GM18502 (cell line): ENCODE results near the gene CFAP206.
A peak's percentile ranks its signal among the peaks of the same experiment; 100 is the strongest.

Experiments
- ATAC-seq: cut with Tn5 transposase; IDR thresholded peaks from one replicate; pipeline ENCODE4 v1.9.1; 2021; ENCODE audit warnings: mild to moderate bottlenecking; ENCODE audit not compliant: unreplicated experiment, poor library complexity

The CFAP206 gene, protein sequence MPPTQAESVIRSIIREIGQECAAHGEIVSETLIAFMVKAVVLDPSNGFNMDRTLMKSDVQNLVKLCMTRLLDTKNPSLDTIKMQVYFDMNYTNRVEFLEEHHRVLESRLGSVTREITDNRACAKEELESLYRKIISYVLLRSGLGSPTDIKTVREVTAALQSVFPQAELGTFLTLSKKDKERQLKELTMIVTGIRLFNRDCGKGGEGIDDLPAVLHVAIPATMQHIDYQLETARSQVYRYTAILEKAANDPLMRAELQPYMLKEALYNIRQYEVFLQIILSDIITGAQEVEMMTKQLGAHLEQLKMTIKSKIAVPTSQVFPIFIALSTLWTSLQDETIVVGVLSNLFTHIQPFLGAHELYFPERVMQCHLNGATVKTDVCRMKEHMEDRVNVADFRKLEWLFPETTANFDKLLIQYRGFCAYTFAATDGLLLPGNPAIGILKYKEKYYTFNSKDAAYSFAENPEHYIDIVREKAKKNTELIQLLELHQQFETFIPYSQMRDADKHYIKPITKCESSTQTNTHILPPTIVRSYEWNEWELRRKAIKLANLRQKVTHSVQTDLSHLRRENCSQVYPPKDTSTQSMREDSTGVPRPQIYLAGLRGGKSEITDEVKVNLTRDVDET

DNA sequence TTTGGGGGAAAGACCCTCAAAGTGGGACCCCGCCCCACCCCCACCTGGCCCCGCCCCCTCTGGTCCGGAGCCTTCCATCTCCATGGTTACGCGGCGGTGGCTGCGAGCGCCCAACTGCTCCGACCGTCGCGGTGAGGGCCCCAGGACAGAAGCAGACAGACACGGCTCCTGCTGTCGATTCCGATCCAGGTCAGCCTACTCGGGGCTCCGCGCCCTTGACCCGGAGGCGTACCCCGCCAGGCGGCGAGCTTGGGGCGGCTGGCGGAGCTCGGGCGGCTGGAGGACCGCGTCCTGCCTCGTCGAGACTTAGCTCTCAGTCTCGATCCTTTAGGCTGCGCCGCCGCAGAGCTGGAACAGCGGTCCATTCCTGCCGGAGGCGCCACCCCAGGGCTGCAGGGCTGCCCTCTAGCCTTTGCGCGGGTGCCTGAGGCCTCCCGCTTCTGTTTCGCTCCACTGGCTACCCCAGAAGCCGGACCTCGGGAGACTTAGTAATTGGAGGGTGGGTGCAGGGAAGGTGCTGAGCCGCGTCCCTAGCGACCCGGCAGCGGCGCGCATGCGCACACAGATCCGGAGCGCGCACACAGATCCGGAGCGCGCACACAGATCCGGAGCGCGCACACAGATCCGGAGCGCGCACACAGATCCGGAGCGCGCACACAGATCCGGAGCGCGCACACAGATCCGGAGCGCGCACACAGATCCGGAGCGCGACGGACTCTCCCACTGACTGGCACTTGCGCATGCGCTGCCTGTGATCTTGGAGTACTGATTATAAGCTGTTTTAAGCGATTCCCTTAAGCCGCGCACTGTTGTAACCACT, at the start of gene CFAP206:
TSS of gene CFAP206 (plus strand) at position 72 of the 820 bp plus-strand sequence. CDS start 1,868 bp downstream, outside the sequence.
- ATAC-seq, result peak; percentile 88

DNA sequence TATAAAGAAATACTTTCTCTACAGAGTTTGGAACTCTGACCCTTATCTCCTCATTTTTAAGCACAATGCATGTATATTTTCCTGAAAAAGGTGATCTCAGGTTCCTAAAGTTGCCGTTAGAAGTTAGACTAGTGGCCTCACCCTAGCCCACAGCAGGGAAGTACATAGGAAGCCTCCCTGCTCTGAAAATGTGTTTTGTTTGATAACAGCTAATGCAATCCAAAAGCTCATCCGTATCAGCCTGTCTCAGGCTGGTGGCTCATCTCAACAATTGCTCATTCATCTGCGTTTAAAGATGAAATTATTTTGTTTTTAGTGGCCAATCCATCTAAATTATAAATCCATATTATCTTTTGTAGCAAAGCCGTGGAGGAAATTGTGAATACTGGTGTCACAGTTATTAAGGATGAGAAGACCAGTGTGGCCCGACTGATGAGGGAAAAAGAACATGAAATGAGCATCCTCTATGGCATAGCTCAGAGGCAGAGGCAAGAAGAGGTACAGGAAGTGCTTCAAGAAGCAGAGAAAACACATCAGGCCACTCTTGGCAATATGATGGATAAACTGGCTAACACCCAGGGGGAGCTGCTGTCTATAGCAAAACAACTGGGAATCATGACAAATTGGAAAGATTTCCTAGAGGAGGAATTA, 43.0 kb upstream of the CFAP206 start:
- ATAC-seq, result no peak

- no peak for ATAC-seq
Measured at GRCh38 chr6:87366072-87366827, 41.5 kb upstream of the CFAP206 start.

GRCh38 chr6:87366899-87367298, 40.9 kb upstream of the CFAP206 start:
- ATAC-seq, result no peak

GRCh38 chr6:87373377-87373776, 34.4 kb upstream of the CFAP206 start:
- ATAC-seq, result no peak

GRCh38 chr6:87375315-87375714, 32.5 kb upstream of the CFAP206 start:
- no peak for ATAC-seq

DNA sequence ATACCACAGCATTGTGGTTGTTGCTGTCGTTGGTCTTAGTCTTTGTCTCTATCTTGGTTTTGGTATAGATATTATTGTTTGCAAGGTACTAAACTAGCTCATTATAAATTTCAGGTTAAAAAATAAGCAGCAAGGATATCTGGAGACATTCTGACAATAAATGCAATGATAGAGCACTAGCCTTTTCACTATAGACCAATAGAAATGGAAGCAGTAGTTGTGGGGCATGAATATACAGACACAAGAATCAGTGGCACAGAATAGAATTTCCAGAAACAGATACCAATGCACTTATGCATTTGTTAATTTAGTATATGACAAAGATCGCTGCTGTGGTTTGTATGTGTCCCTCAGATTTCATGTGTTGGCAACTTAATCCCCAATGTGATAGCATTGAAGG, 31.1 kb upstream of the CFAP206 start:
- no peak for ATAC-seq

DNA sequence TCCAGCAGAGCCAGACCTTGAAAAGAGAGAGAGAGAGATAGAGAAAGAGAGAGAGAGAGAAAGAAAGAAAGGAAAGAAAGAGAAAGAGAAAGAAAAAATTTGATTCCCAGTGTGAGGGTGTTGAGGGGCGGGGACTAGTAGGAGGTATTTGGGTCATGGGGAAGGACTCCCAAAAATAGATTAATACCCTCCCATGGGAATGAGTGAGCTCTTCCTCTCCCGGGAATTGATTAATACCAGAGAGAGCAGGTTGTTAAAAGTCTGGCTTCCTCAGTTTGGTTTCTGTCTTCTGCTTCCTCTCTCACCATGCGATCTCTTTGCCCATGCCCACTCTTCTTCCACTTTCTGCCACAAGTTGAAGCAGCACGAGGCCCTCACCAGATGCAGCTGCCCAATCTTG, 28.8 kb upstream of the CFAP206 start:
- no peak for ATAC-seq

DNA sequence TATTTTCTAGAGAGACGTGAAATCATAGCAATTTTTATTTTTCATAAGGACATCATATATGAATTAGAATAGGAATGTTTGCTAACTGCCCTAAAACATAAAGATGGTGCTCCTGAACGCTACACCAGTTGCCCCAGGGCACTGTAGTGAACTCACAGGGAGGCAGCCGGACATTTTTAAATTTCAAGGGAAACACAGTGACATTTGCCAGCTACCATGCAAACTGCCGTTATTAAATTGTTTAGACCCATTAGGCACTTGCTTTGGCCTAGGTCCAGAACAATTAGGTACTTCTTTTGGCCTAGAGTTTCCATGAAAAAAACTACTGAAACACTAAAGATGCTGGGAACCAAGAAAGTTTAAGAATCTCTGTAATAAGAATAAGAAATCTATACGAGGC, 24.9 kb upstream of the CFAP206 start:
- no peak for ATAC-seq

DNA sequence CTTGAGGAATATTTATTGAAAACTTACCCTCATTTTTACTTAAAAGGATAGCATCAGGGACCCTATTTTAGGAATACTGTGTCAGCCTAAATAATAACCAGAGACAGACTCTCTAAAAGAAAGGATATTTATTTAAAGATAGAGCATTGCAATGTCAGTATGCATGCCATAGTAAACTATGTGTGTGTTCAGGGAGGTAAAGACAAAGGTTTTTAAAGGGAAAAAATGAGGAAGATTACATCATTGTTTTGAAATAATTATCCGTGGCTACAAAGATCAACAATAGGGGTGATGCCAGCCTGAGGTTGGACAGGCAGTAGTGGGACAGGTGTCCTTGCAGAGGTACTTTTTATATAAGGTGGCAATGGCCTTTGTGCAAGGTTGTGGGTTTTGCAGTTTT, 23.7 kb upstream of the CFAP206 start:
- ATAC-seq, result no peak

DNA sequence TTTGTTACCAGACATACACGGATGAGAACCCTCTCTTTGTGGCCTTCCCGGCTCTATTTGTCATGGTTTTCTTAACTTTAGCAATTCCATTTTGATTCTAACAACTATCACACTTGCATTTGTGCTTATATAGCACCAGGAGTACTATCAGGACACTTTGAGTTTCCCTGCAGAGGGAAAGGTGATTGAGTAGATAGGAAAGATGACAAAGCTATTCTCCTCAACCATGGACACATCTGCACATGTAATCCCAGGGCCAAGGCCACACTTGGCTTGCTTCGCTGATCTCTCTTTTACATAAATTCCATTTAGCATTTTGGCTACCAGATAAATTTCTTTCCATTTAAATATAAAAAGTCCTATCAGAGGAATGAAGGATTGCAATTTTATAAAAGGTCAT, 23.3 kb upstream of the CFAP206 start:
- ATAC-seq, result no peak

DNA sequence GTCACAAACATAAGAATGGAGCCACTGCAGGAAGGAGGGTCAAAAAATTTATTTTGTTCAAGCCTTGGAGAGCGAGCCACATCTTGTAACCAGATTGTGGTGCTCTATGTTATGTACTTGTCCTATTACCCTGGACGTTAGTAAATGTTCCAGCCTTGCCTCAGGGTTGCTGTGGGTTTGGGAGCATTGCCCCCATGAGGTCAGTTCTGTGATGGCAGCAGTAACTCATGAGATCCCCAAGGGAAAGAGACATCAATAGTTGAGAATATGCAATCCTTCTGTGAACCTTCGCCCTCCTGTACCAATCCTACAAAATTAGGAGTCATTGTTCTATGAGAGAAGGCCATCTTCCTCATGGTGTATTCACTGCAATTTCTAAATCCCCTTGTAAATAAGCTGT, 16.4 kb upstream of the CFAP206 start:
- ATAC-seq, result peak; percentile 63

DNA sequence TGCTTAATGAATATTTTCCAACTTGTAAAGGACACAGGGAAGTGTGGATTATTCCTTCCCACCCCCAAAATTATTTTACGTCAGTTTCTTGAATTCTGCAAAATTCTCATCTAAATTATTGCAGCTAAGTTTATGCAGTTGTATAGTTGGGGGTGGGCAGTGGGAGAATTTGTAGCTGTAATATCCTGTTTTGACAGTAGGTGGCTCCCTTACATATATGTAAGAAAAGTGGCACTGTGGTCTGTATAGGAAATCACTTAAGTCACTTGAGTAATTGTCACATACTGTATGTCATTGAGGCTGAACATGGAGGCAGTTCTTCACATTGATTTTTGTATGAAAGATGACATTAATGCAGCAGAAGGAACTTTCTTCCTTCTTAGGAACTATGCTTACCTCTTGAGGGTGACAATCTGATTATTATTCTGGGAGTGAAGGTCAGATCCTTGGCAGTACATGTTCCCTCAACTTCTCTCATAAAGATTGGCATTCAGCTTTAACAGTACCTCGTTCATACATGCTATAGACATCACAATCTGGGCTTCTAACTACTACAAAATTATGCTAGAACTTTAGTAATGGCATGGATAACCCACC, 14.6 kb upstream of the CFAP206 start:
- ATAC-seq, result peak; percentile 77

GRCh38 chr6:87395431-87395830, 12.3 kb upstream of the CFAP206 start:
- no peak for ATAC-seq

GRCh38 chr6:87396595-87397392, 11.0 kb upstream of the CFAP206 start:
- peak; percentile 80 for ATAC-seq

- ATAC-seq, result no peak
Measured at GRCh38 chr6:87397656-87398055, 10.1 kb upstream of the CFAP206 start.

GRCh38 chr6:87401832-87402231, 5.9 kb upstream of the CFAP206 start:
- ATAC-seq, result no peak

- ATAC-seq, result peak; percentile 19
Measured at GRCh38 chr6:87407561-87407900, 241 bp upstream of the CFAP206 start.

DNA sequence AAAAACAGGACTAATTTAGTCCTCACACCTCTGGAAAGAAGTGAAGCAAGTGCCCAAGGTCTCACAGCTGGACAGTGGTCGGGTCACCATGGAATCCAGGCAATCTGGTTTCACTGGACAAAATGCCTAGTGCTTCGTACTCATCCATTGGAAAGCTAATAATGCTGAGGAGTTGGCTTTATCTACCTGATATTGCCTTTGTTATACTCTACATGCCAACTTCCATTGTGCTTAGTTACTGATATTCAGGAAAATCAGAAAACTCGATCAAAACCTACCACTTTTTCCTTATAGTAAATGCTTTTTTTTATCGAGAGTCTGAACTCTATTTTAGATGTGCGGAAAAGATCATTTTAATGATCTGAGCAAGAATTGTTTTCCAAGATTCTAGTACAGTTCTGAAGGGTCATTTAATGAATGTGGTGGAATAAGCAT, 966 bp downstream of the CFAP206 start:
- no peak for ATAC-seq
